Neuronal stem cell (in vitro differentiated cells): ENCODE data around the gene GID8.
A peak's percentile ranks its signal among the peaks of the same experiment; 100 is the strongest.

Experiments used
- DNase-seq: peaks from one replicate; pipeline ENCODE4 v3.0.0-alpha.2; 2013; ENCODE audit warnings: low spot score
- H2AFZ ChIP-seq: one replicate; pipeline ENCODE4 v1.6.1; 2013; ENCODE audit warnings: mild to moderate bottlenecking, low read length, inconsistent platforms
- H2AK5ac ChIP-seq: 2 replicates; pipeline ENCODE4 v1.6.1; 2013; ENCODE audit warnings: low read depth, mild to moderate bottlenecking, inconsistent platforms, low read length, moderate library complexity, mixed read lengths
- H2BK120ac ChIP-seq: 2 replicates; pipeline ENCODE4 v1.6.1; 2013; ENCODE audit warnings: low read depth, mild to moderate bottlenecking, inconsistent platforms, low read length, moderate library complexity, mixed read lengths
- H2BK12ac ChIP-seq: one replicate; pipeline ENCODE4 v1.6.1; 2013; ENCODE audit warnings: low read length, inconsistent platforms
- H2BK15ac ChIP-seq: 2 replicates; pipeline ENCODE4 v1.6.1; 2013; ENCODE audit warnings: mild to moderate bottlenecking, low read length, inconsistent platforms, mixed read lengths
- H2BK5ac ChIP-seq: one replicate; pipeline ENCODE4 v1.6.1; 2013; ENCODE audit warnings: inconsistent platforms, mild to moderate bottlenecking, low read length, moderate library complexity
- H3K14ac ChIP-seq: one replicate; pipeline ENCODE4 v1.6.1; 2013; ENCODE audit warnings: low read length, inconsistent platforms
- H3K18ac ChIP-seq: 2 replicates; pipeline ENCODE4 v1.6.1; 2013; ENCODE audit warnings: low read length, inconsistent platforms
- H3K23ac ChIP-seq: 2 replicates; pipeline ENCODE4 v1.6.1; 2013; ENCODE audit warnings: low read depth, mild to moderate bottlenecking, mixed read lengths, low read length, inconsistent platforms; ENCODE audit not compliant: poor library complexity
- H3K27ac ChIP-seq: replicated peaks from 3 replicates; pipeline ENCODE4 v1.5.1; 2013; ENCODE audit warnings: low read length, inconsistent platforms
- H3K27me3 ChIP-seq, 3 experiments: 2 replicates each; pipeline ENCODE4 v1.6.1; 2013; ENCODE audit warnings: low read length in 3 of 3, mild to moderate bottlenecking in 2 of 3, inconsistent platforms in 1 of 3, low read depth in 1 of 3, mixed read lengths in 1 of 3, moderate library complexity in 1 of 3; ENCODE audit not compliant: control insufficient read depth in 3 of 3, insufficient read depth in 3 of 3
- H3K36me3 ChIP-seq, 2 donors: replicated peaks in 1 of 2; 2 replicates each; pipeline ENCODE4 v1.6.1; 2013; ENCODE audit warnings: low read length in 2 of 2; ENCODE audit not compliant: control insufficient read depth in 2 of 2, insufficient read depth in 2 of 2
- H3K4ac ChIP-seq: 2 replicates; pipeline ENCODE4 v1.6.1; 2013; ENCODE audit warnings: inconsistent platforms, mild to moderate bottlenecking, low read length, moderate library complexity
- H3K4me1 ChIP-seq, 2 donors: 1 replicate in 1 of 2; 2 replicates in 1 of 2; pipeline ENCODE4 v1.6.1; 2013; ENCODE audit warnings: low read length in 2 of 2, low read depth in 1 of 2; ENCODE audit not compliant: control insufficient read depth in 2 of 2, insufficient read depth in 1 of 2
- H3K4me2 ChIP-seq: one replicate; pipeline ENCODE4 v1.6.1; 2013; ENCODE audit warnings: mild to moderate bottlenecking, low read length, inconsistent platforms; ENCODE audit not compliant: insufficient read depth, poor library complexity, severe bottlenecking
- H3K4me3 ChIP-seq, 2 donors: 2 replicates each; pipeline ENCODE4 v1.5.1; 2013; ENCODE audit warnings: low read length in 2 of 2, mild to moderate bottlenecking in 2 of 2, inconsistent platforms in 1 of 2, moderate library complexity in 1 of 2
- H3K79me1 ChIP-seq: one replicate; pipeline ENCODE4 v1.6.1; 2013; ENCODE audit warnings: low read depth, mild to moderate bottlenecking, inconsistent platforms, low read length, moderate library complexity
- H3K9ac ChIP-seq: one replicate; pipeline ENCODE4 v1.6.1; 2013; ENCODE audit warnings: mild to moderate bottlenecking, low read depth, low read length, inconsistent platforms; ENCODE audit not compliant: poor library complexity
- H3K9me3 ChIP-seq, 2 donors: replicated peaks in 1 of 2; 2 replicates each; pipeline versions ENCODE3 to v1.6.1; 2013; ENCODE audit warnings: low read length in 2 of 2, mild to moderate bottlenecking in 2 of 2, inconsistent platforms in 1 of 2, low read depth in 1 of 2, mixed read lengths in 1 of 2, moderate library complexity in 1 of 2; ENCODE audit not compliant: control insufficient read depth in 2 of 2, insufficient read depth in 1 of 2
- H4K8ac ChIP-seq: one replicate; pipeline ENCODE4 v1.6.1; 2013; ENCODE audit warnings: low read depth, mild to moderate bottlenecking, inconsistent platforms, low read length, moderate library complexity
- H4K91ac ChIP-seq: one replicate; pipeline ENCODE4 v1.6.1; 2013; ENCODE audit warnings: low read length, low read depth, mild to moderate bottlenecking, inconsistent platforms; ENCODE audit not compliant: poor library complexity
- WGBS, 2 donors: extraction: QIAGEN DNeasy Blood & Tissue Kit; methylation state at CpG; one replicate each; pipeline ENCODE4 v1.1.7; 2013; ENCODE audit warnings: missing lambda C conversion rate in 2 of 2, mixed read lengths in 1 of 2; ENCODE audit not compliant: insufficient read length in 2 of 2, insufficient replicate concordance in 1 of 2; ENCODE audit errors: extremely low coverage in 2 of 2; 5-methylcytosine and 5-hydroxymethylcytosine counted together

GID8 gene

DNA sequence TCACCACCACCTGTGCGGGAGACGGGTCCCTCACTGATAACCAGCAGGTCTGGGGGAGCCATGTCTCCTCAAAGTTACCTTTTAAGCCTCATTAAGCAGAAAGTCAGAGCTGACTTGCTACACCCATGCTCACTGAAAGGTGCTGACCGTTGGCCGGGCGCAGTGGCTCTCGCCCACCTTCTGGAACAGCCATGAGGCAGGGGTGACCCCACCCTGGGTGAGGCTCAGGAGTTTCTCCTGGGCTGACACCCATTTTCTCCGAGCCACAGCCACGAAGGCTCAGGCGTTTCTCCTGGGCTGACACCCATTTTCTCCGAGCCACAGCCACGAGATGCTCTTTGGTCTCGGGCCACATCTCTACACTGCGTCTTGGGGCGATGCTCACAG, 58.6 kb downstream of the GID8 start:
- H3K4me3 ChIP-seq, result no peak overlapping the region
- H2AFZ ChIP-seq, result no peak overlapping the region
- H3K9me3 ChIP-seq, result peaks cover 2 to 4% of the 10 kb centered on the region in 2 donors
- H3K4ac ChIP-seq, result no peak overlapping the region
- H3K27me3 ChIP-seq, result peaks cover 0 to 90% (median 16%) of the 10 kb centered on the region in 3 experiments
- no peak overlapping the region for H3K23ac ChIP-seq
- no peak for DNase-seq
- no peak overlapping the region for H2BK15ac ChIP-seq
- H3K14ac ChIP-seq, result no peak overlapping the region
- no CpG with 5 or more reads among the region's 14 CpGs for WGBS, 2 donors
- H3K9ac ChIP-seq, result no peak overlapping the region
- H2BK12ac ChIP-seq, result peak overlapping the region; percentile 22
- H4K8ac ChIP-seq, result no peak overlapping the region
- no peaks in the 10 kb centered on the region for H3K36me3 ChIP-seq
- no peaks in the 10 kb centered on the region for H3K79me1 ChIP-seq
- no peak overlapping the region for H2AK5ac ChIP-seq
- no peak overlapping the region for H3K18ac ChIP-seq
- H3K4me2 ChIP-seq, result no peak overlapping the region
- H2BK5ac ChIP-seq, result no peak overlapping the region
- H3K27ac ChIP-seq, result no peak overlapping the region
- no peak overlapping the region for H4K91ac ChIP-seq
- H2BK120ac ChIP-seq, result no peak overlapping the region
- peaks cover 2 to 11% of the 10 kb centered on the region in 2 donors for H3K4me1 ChIP-seq

- Histone ChIP-seq H3K4me1 (peaks cover 2 to 11% of the 10 kb centered on the region in 2 donors), H3K18ac (peak overlapping the region; percentile 76), H3K4ac (no peak overlapping the region), H3K14ac (no peak overlapping the region), H3K23ac (peak overlapping the region; percentile 17), H2BK5ac (peak overlapping the region; percentile 39), H2BK15ac (no peak overlapping the region), H2AK5ac (peak overlapping the region; percentile 90), H3K9me3 (peaks cover 2 to 4% of the 10 kb centered on the region in 2 donors), H3K27ac (no peak overlapping the region), H3K4me3 (no peak overlapping the region), H3K79me1 (no peaks in the 10 kb centered on the region), H2BK12ac (no peak overlapping the region), H2AFZ (no peak overlapping the region), H3K9ac (no peak overlapping the region), H3K27me3 (peaks cover 0 to 90% (median 23%) of the 10 kb centered on the region in 3 experiments), H4K91ac (no peak overlapping the region), H4K8ac (no peak overlapping the region), H3K4me2 (no peak overlapping the region), H2BK120ac (no peak overlapping the region), H3K36me3 (no peaks in the 10 kb centered on the region)
- no CpG with 5 or more reads among the region's 20 CpGs for WGBS, 2 donors
- DNase-seq, result no peak
These were observed 59.6 kb downstream of the GID8 start for GRCh38 chr20:62997417-62998035.
